ENCODE data around the gene HOXC4. TPM values are rescaled to one million over a fixed set of nuclear protein-coding genes. Genes with fewer than 3 reads are reported as not detected.
A peak's percentile ranks its signal among the peaks of the same experiment; 100 is the strongest.

HOXC4 gene
- polyA plus RNA-seq, 1 donor from 2014 or later = not detected

GRCh38 chr12:54020591-54021405 lies 32.8 kb upstream of the HOXC4 start:
- Histone ChIP-seq H3K9me2 (ENCODE audit: insufficient read depth, low read length) (no peaks in the 10 kb centered on the region), H3K27ac (ENCODE audit: low read length) (no peak overlapping the region), H3K9me3 (ENCODE audit: low read length) (no peaks in the 10 kb centered on the region), H4K20me1 (ENCODE audit: insufficient read depth) (no peaks in the 10 kb centered on the region), H2AFZ (ENCODE audit: low read depth, low read length) (no peak overlapping the region), H3K27me3 (ENCODE audit: insufficient read depth, low read depth, low read length) (peaks cover 98% of the 10 kb centered on the region), H3F3A (ENCODE audit: insufficient read depth, low read length, poor library complexity, severe bottlenecking) (no peaks in the 10 kb centered on the region), H3K4me2 (ENCODE audit: low read length) (no peak overlapping the region), H3K4me3 (ENCODE audit: low read length) (no peak overlapping the region), H3K36me3 (ENCODE audit: insufficient read depth, low read length) (no peaks in the 10 kb centered on the region), H3K9ac (ENCODE audit: low read length) (no peak overlapping the region), H3K79me2 (replicated peaks; ENCODE audit: insufficient read depth, low read length) (no peaks in the 10 kb centered on the region)
- no peak for TF ChIP-seq POLR2AphosphoS5 (IDR thresholded peaks at IDR 0.05)
- no peak for TF ChIP-seq TAF1 (IDR thresholded peaks at IDR 0.05; ENCODE audit: low read depth)
- TF ChIP-seq CTCF (IDR thresholded peaks at IDR 0.05; ENCODE audit: poor library complexity, severe bottlenecking) = no peak
- no peak for TF ChIP-seq RAD21 (conservative IDR thresholded peaks at IDR 0.05)
- TF ChIP-seq SMC3 (conservative IDR thresholded peaks at IDR 0.05; ENCODE audit: poor library complexity) = no peak
- no peak for TF ChIP-seq EZH2 (IDR thresholded peaks at IDR 0.05; ENCODE audit: borderline replicate concordance, insufficient read depth, low read length, poor library complexity, severe bottlenecking)
- TF ChIP-seq EP300 (conservative IDR thresholded peaks at IDR 0.05; ENCODE audit: poor library complexity, severe bottlenecking) = no peak
- TF ChIP-seq MXI1 (conservative IDR thresholded peaks at IDR 0.05; ENCODE audit: poor library complexity, severe bottlenecking) = no peak
- TF ChIP-seq REST (IDR thresholded peaks at IDR 0.05; ENCODE audit: borderline replicate concordance) = no peak

- Histone ChIP-seq H3K79me2 (replicated peaks; ENCODE audit: insufficient read depth, low read length) (no peaks in the 10 kb centered on the region), H3K9me2 (ENCODE audit: insufficient read depth, low read length) (no peaks in the 10 kb centered on the region), H3K9me3 (ENCODE audit: low read length) (no peaks in the 10 kb centered on the region), H3F3A (ENCODE audit: insufficient read depth, low read length, poor library complexity, severe bottlenecking) (no peaks in the 10 kb centered on the region), H2AFZ (ENCODE audit: low read depth, low read length) (no peak overlapping the region), H3K27ac (ENCODE audit: low read length) (no peak overlapping the region), H3K9ac (ENCODE audit: low read length) (no peak overlapping the region), H3K36me3 (ENCODE audit: insufficient read depth, low read length) (no peaks in the 10 kb centered on the region), H3K4me3 (ENCODE audit: low read length) (no peak overlapping the region), H3K27me3 (ENCODE audit: insufficient read depth, low read depth, low read length) (peaks cover 99% of the 10 kb centered on the region), H4K20me1 (ENCODE audit: insufficient read depth) (no peaks in the 10 kb centered on the region), H3K4me2 (ENCODE audit: low read length) (no peak overlapping the region)
- TF ChIP-seq SMC3 (conservative IDR thresholded peaks at IDR 0.05; ENCODE audit: poor library complexity) (peak; percentile 12), EP300 (conservative IDR thresholded peaks at IDR 0.05; ENCODE audit: poor library complexity, severe bottlenecking) (no peak), TAF1 (IDR thresholded peaks at IDR 0.05; ENCODE audit: low read depth) (no peak), POLR2AphosphoS5 (IDR thresholded peaks at IDR 0.05) (no peak), CTCF (IDR thresholded peaks at IDR 0.05; ENCODE audit: poor library complexity, severe bottlenecking) (peak; percentile 33)
These were observed 32.1 kb upstream of the HOXC4 start for GRCh38 chr12:54021432-54022013.
